Calu3 (cell line): ENCODE data around the gene MARK3. TPM values are rescaled to one million over a fixed set of nuclear protein-coding genes. Genes with fewer than 3 reads are reported as not detected.

ENCODE experiments used
- BruUV-seq: library from RNA; stranded (reverse); fragments of 400-500 nt; replicated peaks from 2 replicates; lab custom pipeline; 2021; lab: Mats Ljungman, UMichigan
- CTCF ChIA-PET: fragments of 300-600 bp; sonication (Branson Sonifier 250); formaldehyde crosslinking; loops from one replicate; lab custom pipeline; 2022; ENCODE audit warnings: antibody characterized with exemption; lab: Charles Lee
- DNase-seq: peaks from one replicate; pipeline ENCODE4 v3.0.0; 2022
- H3K27ac Mint-ChIP-seq: one replicate; pipeline ENCODE4 v1.8.0; 2022; ENCODE audit warnings: mixed read lengths; ENCODE audit not compliant: unreplicated experiment
- H3K27me3 Mint-ChIP-seq: one replicate; pipeline ENCODE4 v1.8.0; 2022; ENCODE audit warnings: mixed read lengths; ENCODE audit not compliant: unreplicated experiment
- H3K36me3 Mint-ChIP-seq: one replicate; pipeline ENCODE4 v1.8.0; 2022; ENCODE audit warnings: mild to moderate bottlenecking, moderate library complexity, mixed read lengths; ENCODE audit not compliant: insufficient read depth, unreplicated experiment
- H3K4me1 Mint-ChIP-seq: one replicate; pipeline ENCODE4 v1.8.0; 2022; ENCODE audit warnings: mild to moderate bottlenecking, low read depth, mixed read lengths; ENCODE audit not compliant: unreplicated experiment
- H3K4me3 Mint-ChIP-seq: one replicate; pipeline ENCODE4 v1.8.0; 2022; ENCODE audit warnings: mild to moderate bottlenecking, low read depth, moderate library complexity, mixed read lengths; ENCODE audit not compliant: unreplicated experiment
- H3K9me3 Mint-ChIP-seq: one replicate; pipeline ENCODE4 v1.8.0; 2022; ENCODE audit warnings: low read depth, mixed read lengths; ENCODE audit not compliant: unreplicated experiment
- intact Hi-C: fragments of 100-400 bp; cut with micrococcal nuclease; formaldehyde crosslinking; loops from one replicate; pipeline ENCODE4 v1.10.0; 2022; ENCODE audit not compliant: unreplicated experiment
- total RNA-seq: library from RNA; stranded (reverse); gene quantifications from 2 replicates; pipeline ENCODE4 v1.2.3, GENCODE V29; 2022
- TF ChIP-seq, protein P1 (sequence below): fragments of 200-600 bp; IDR thresholded peaks from one replicate; pipeline ENCODE4 v1.8.0; 2022; ENCODE audit warnings: antibody characterized with exemption; ENCODE audit not compliant: unreplicated experiment

Gene MARK3
- total RNA-seq, 1 experiment from 2014 or later: 76.0 TPM

DNA sequence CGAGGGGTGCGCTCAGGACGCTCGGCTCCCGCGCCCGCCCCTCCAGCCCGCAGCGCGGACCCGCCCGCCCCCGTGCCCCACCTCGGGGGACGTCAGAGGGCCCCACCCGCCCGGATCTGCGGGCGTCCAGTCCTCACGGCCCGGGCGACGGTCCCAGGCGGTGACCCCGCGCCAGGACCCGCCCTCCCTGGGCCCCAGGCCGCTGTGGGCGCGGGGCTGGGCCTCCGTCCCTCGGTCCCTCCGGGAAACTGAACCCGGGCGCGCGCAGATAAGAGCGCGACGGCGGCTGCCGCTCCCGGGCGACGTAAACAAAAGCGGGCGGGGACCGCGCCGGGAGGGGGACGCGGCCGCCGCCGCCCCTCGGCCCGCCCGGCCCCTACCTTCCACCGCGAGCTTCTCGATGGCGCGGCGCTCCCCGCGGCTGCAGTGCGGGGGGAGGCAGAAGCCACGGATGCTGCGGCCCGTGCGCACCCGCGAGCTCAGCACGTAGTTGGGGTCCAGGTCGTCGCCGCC, 136.3 kb downstream of the MARK3 start:
- no peak for DNase-seq
- H3K27ac Mint-ChIP-seq: no peak overlapping the region
- BruUV-seq: no TSS peak
- H3K4me3 Mint-ChIP-seq: peak overlapping the region; percentile 40
- TF ChIP-seq, protein P1, sequence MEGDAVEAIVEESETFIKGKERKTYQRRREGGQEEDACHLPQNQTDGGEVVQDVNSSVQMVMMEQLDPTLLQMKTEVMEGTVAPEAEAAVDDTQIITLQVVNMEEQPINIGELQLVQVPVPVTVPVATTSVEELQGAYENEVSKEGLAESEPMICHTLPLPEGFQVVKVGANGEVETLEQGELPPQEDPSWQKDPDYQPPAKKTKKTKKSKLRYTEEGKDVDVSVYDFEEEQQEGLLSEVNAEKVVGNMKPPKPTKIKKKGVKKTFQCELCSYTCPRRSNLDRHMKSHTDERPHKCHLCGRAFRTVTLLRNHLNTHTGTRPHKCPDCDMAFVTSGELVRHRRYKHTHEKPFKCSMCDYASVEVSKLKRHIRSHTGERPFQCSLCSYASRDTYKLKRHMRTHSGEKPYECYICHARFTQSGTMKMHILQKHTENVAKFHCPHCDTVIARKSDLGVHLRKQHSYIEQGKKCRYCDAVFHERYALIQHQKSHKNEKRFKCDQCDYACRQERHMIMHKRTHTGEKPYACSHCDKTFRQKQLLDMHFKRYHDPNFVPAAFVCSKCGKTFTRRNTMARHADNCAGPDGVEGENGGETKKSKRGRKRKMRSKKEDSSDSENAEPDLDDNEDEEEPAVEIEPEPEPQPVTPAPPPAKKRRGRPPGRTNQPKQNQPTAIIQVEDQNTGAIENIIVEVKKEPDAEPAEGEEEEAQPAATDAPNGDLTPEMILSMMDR: no peak
- CTCF ChIA-PET: interaction anchor here (0.7 to 1.8 kb wide), 3 partner anchors 19 to 26 kb away, joined by 3 to 6 read pairs (median 3); no protein-coding TSS in a partner anchor
- no peaks in the 10 kb centered on the region for H3K9me3 Mint-ChIP-seq
- H3K4me1 Mint-ChIP-seq: peaks cover 22% of the 10 kb centered on the region
- H3K36me3 Mint-ChIP-seq: peaks cover 29% of the 10 kb centered on the region
- no peaks in the 10 kb centered on the region for H3K27me3 Mint-ChIP-seq
- intact Hi-C loops: no loop called here

DNA sequence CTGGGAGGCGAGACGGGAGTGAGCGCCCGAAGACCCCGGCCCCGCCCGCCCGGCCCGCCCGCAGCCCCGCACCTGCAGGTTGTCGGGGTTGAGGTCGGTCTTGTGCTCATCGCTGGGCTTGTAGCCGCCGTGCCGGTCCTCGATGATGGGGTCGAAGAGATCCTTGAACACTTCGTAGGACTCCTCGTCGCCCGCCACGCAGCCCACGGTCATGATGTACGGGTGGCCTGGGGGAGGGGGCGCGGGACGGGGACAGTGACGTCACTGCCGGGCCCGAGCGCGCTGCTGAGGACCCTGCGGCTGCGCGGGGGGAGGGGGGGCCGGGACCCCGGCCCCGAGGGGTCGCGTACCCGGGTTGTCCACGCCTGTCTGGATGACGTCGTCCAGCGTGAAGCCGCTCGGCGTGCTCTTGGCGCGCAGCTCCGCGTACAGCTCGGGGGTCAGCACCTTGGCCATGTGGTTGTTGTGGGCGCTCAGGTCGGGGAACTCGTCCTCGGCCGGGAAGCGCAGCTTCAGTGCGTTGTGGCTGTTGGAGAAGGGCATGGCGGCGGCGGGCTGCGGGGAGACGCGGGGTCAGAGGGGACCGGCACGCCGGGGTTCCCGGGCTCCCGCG, 136.8 kb downstream of the MARK3 start:
- Mint-ChIP-seq H3K36me3 (peaks cover 30% of the 10 kb centered on the region), H3K27ac (no peak overlapping the region), H3K4me1 (peaks cover 22% of the 10 kb centered on the region), H3K4me3 (peak overlapping the region; percentile 40), H3K9me3 (no peaks in the 10 kb centered on the region), H3K27me3 (no peaks in the 10 kb centered on the region)
- CTCF ChIA-PET: interaction anchor here (1.8 kb wide), 1 partner anchor 19 kb away, joined by 6 read pairs; no protein-coding TSS in a partner anchor
- no peak for DNase-seq
- intact Hi-C loops: no loop called here
- BruUV-seq: no TSS peak
- TF ChIP-seq, protein P1: no peak

DNA sequence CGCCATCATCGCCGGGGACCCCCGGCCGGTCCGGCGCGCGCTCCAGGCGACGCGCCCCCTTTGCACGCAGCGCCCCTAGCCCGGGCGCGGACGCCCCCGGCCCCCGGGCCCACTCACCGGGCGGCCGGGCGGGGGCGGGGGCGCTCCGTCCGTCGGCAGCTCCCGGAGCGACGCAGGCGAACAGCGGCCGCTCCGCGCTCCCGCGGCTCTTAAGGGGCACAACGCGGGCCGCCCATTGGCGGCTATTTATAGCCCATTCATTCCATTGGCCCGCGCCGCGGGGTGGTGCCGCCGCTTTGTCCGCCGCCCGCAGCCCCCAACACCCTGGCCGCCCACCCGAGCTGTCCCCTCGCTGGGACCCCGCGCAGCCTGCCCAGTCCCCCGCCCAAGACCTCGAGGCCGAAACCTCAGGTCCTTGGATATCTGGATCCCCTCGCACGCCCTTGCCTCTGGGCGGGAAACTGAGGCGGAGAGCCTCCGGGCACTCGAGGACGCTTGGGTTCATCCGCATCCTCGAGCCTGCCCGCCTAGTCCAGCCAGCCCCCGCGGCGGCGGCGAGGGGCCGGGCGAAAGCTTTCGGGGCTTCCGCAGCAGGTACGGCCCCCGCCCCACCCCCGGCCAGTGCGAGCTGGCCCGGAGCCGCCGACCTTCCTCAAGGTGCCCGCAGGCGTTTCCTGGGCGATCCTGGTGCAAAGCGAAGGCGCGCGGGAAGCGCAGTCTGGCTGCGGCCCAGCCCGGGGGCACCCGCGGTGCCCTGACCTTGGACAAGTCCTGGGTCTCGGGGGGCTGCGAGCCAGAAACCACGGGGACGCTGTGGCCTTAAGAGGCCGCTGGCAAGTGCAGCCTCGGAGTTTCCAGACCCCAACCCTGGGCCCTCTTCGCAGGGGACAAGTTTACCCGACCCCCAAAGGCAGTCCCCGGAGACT, 137.7 kb downstream of the MARK3 start, which contains the start of gene CKB:
TSS of gene CKB (minus strand) at position 182 of the 926 bp plus-strand sequence. CDS start 337 bp downstream, outside the sequence.
- Mint-ChIP-seq H3K9me3 (no peaks in the 10 kb centered on the region), H3K36me3 (peaks cover 34% of the 10 kb centered on the region), H3K4me1 (peaks cover 31% of the 10 kb centered on the region), H3K27ac (no peak within 1 kb of the TSS), H3K27me3 (no peaks in the 10 kb centered on the region), H3K4me3 (peak within 1 kb of the TSS; percentile 40)
- intact Hi-C loops: no loop called here
- TF ChIP-seq, protein P1: no peak
- CTCF ChIA-PET: interaction anchor here (1.8 kb wide), 1 partner anchor 18 kb away, joined by 6 read pairs; no protein-coding TSS in a partner anchor
- peak; percentile 54 for DNase-seq
- BruUV-seq: no TSS peak

DNA sequence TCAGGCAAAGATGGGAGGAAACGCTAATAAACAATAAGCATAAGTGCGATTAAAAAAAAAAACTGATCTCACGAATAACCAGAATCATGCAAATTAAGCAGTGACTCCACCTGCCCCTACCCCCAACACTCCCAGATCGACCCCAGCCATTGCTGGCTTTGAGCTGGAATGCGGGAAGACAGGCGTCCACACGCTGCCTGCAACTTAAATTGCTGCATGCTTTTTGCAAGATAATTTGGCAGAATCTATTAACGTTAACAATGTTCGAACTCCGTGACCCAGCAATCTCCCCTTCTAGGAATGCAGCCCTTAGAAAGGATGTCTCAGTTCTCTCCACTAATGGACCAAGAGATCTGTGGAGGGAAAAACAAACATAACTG, 138.3 kb downstream of the MARK3 start:
- no peak overlapping the region for H3K4me3 Mint-ChIP-seq
- peaks cover 37% of the 10 kb centered on the region for H3K4me1 Mint-ChIP-seq
- no peaks in the 10 kb centered on the region for H3K9me3 Mint-ChIP-seq
- DNase-seq: no peak
- TF ChIP-seq, protein P1: no peak
- H3K36me3 Mint-ChIP-seq: peaks cover 38% of the 10 kb centered on the region
- intact Hi-C loops: no loop called here
- H3K27me3 Mint-ChIP-seq: no peaks in the 10 kb centered on the region
- CTCF ChIA-PET: no interaction called here
- no peak overlapping the region for H3K27ac Mint-ChIP-seq
- BruUV-seq: no TSS peak
